NB4 (cell line): ENCODE data around the gene ARL4A.

Source experiments
- DNase-seq: peaks from one replicate; pipeline ENCODE4 v3.0.0; 2010; ENCODE audit warnings: low read depth
- H3K4me3 ChIP-seq: one replicate; pipeline ENCODE4 v1.5.1; 2011; ENCODE audit warnings: mild to moderate bottlenecking, low read depth, low read length, moderate library complexity
- CTCF ChIP-seq: IDR thresholded peaks from one replicate; pipeline ENCODE4 v1.5.1; 2012; ENCODE audit warnings: low read depth, low read length
- MYC ChIP-seq: IDR thresholded peaks from 2 replicates; pipeline ENCODE4 v1.6.1; 2011; ENCODE audit warnings: low read depth, low read length
- POLR2A ChIP-seq: IDR thresholded peaks from 2 replicates; pipeline ENCODE4 v1.6.1; 2011; ENCODE audit warnings: mild to moderate bottlenecking; ENCODE audit not compliant: insufficient read length; ENCODE audit errors: extremely low read depth
- TF ChIP-seq, protein P1 (sequence below): IDR thresholded peaks from 2 replicates; pipeline ENCODE4 v1.6.1; 2011; ENCODE audit warnings: low read depth, low read length

ARL4A gene

DNA sequence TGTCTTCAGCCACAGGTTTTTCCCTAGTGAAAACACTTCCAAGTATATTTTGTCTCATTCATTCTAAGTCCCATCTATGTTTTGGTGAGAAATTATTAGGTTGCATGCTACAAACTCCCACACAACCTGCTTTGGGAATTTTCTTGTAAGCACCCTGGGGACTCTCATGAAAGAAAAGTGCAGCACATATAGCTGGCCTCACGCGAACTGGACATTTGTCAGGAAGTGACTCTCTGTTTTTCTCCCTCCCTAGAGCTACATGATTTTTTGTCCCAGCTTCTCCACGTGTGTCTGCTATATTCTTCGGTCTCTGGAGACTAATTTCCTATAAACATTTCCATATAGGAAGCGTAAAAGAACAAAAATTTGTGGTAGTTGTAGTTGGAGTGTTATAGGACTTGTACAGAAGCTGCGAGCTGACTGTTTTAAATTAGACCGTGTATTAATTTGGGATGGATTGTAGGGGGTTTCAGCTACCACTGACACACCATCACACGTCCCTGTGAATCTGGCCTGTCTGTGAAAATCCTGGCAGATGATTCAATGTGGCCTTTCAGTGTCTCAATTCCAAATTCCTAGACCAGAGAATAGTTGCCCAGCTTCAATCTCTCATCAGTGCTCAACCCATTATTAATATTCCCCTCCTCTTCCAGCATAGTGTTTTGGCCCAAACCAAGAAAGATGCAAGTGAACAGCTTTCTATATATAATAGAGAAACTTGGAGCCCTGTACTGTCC, 40.2 kb downstream of the ARL4A start:
- H3K4me3 ChIP-seq: no peak overlapping the region
- no peak for TF ChIP-seq POLR2A
- no peak for TF ChIP-seq MYC
- TF ChIP-seq CTCF: no peak
- TF ChIP-seq, protein P1, sequence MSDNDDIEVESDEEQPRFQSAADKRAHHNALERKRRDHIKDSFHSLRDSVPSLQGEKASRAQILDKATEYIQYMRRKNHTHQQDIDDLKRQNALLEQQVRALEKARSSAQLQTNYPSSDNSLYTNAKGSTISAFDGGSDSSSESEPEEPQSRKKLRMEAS: no peak
- DNase-seq: no peak

- H3K4me3 ChIP-seq: no peak overlapping the region
- TF ChIP-seq CTCF (no peak), POLR2A (no peak), MYC (no peak)
- TF ChIP-seq, protein P1: no peak
- DNase-seq: no peak
Observed at GRCh38 chr7:12728192-12728538, 40.7 kb downstream of the ARL4A start.

DNA sequence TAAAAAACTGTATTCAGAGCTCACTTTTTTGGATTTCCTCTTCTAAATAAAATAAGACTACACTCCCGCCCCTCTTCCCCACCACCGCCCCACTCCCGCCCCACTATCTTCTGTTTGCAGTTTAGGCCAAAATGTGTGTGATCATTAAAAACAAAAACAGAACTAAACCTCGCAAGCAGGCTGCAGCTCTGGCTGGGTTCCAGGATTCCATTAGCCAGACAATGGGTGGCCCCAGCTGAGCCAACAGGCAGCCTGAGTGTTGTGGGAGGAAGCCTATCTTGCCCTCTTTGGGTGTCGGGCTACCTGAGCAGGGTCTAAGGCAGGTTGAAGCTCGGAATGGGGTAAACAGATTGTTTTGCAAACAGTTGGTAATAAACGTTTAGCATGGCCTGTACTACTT, 41.7 kb downstream of the ARL4A start:
- H3K4me3 ChIP-seq: no peak overlapping the region
- no peak for TF ChIP-seq MYC
- DNase-seq: peak; percentile 75

DNA sequence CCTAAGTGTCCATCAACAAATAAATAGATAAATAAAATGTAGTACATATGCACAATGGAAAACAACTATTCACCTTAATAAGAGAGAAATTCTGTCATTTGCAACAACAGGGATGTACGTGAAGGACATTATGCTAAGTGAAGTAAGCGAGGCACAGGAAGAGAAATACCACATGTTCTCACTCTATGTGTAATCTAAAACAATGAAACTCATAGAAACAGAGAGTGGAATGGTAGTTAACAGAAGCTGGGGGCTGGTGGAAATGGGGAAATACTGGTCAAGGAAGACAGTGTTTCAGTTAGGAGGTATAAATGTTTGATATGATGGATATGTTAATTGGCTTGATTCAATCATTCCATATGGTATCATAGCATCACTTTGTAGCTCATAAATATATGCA, 43.1 kb downstream of the ARL4A start:
- H3K4me3 ChIP-seq: no peak overlapping the region
- TF ChIP-seq MYC (no peak), POLR2A (no peak), CTCF (no peak)
- TF ChIP-seq, protein P1: no peak
- peak; percentile 54 for DNase-seq

DNA sequence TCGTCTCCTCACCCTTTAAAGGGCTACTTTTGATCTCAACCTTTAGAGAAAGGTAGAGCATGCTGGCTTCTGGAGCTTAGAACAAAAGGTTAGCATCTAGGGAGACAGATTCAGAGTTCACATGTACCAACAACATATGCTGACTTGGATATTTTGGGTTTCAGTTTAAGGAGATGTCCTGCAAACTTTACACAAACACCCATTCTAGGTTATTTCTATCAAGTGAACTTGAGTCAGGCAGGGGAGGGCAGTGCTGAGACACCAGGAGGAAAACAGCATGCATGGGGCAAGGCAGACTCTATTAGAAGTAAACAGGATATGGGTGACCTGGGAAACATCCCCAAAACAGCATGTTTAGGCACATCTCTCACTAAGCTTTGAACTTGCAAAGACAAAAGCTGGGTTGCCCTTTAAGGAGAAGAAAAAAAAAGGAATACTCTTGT, 43.8 kb downstream of the ARL4A start:
- no peak overlapping the region for H3K4me3 ChIP-seq
- DNase-seq: peak; percentile 70
- TF ChIP-seq CTCF: no peak
- peak; percentile 59; the same call in 1 of the 2 replicates for TF ChIP-seq MYC
- TF ChIP-seq, protein P1: peak; percentile 54
- TF ChIP-seq POLR2A: no peak

DNA sequence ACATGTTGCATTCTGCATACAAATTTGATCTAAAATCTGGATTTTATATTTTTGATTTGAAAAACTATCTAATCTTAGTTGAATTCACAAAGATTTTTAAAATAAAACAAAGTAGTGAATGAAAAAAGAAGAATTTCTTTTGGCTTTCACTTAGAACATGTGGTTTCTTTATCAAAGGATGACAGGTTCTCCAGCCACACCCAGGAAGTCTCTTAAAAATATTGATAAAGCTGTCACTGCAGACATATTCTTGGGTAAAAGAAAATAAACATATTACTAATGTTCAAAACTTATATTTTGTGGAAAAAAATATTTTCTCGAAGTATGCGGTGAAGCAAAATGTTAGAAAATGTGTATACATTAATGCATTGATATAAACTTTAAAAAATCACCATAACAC, 44.3 kb downstream of the ARL4A start:
- TF ChIP-seq, protein P1: no peak
- TF ChIP-seq POLR2A: no peak
- no peak for TF ChIP-seq MYC
- no peak for TF ChIP-seq CTCF
- no peak for DNase-seq
- no peak overlapping the region for H3K4me3 ChIP-seq
